Measurements from ENCODE around the gene EYS. TPM values are rescaled to one million over a fixed set of nuclear protein-coding genes. Genes with fewer than 3 reads are reported as not detected.
A peak's percentile ranks its signal among the peaks of the same experiment; 100 is the strongest.

The EYS gene
- total and polyA plus RNA-seq, 8 donors = 0.24 to 0.85 (median 0.55) TPM

GRCh38 chr6:64429926-64430325 is 1277.1 kb downstream of the EYS start:
- DNase-seq (peak in 2 of 4 donors; percentile 19 to 29), ATAC-seq (no peak)
- H3K27ac ChIP-seq = no peak overlapping the region
- no peaks in the 10 kb centered on the region for H3K36me3 ChIP-seq
- no peaks in the 10 kb centered on the region for H3K4me1 ChIP-seq
- intact Hi-C loops (cut with DNase I) = no loop called here
- H3K9me3 ChIP-seq = no peaks in the 10 kb centered on the region
- no peaks in the 10 kb centered on the region for H3K27me3 ChIP-seq
- TF ChIP-seq CTCF (IDR thresholded peaks at IDR 0.05) = no peak
- H3K4me3 ChIP-seq = no peak overlapping the region

- Histone ChIP-seq H3K27me3 (no peaks in the 10 kb centered on the region), H3K4me1 (no peaks in the 10 kb centered on the region), H3K36me3 (no peaks in the 10 kb centered on the region), H3K27ac (no peak overlapping the region), H3K9me3 (peaks cover 0 to 2% of the 10 kb centered on the region in 2 donors), H3K4me3 (no peak overlapping the region)
- intact Hi-C loops (cut with DNase I) = no loop called here
- DNase-seq = peak in 1 of 4 donors; percentile 3
- no peak for ATAC-seq
- no peak for TF ChIP-seq CTCF (IDR thresholded peaks at IDR 0.05)
Observed at GRCh38 chr6:64428186-64428585, 1278.8 kb downstream of the EYS start.

- DNase-seq (peak in 2 of 4 donors; percentile 54), ATAC-seq (no peak)
- peaks cover 0 to 15% of the 10 kb centered on the region in 2 donors for H3K9me3 ChIP-seq
- intact Hi-C loops (cut with DNase I) = no loop called here
- no peak overlapping the region for H3K27ac ChIP-seq
- H3K4me3 ChIP-seq = no peak overlapping the region
- no peaks in the 10 kb centered on the region for H3K36me3 ChIP-seq
- TF ChIP-seq CTCF (IDR thresholded peaks at IDR 0.05) = no peak
- H3K4me1 ChIP-seq = no peaks in the 10 kb centered on the region
- no peaks in the 10 kb centered on the region for H3K27me3 ChIP-seq
Observed at GRCh38 chr6:64415926-64416325, 1291.1 kb downstream of the EYS start.

- Histone ChIP-seq H3K4me1 (no peaks in the 10 kb centered on the region), H3K27ac (no peak overlapping the region), H3K27me3 (no peaks in the 10 kb centered on the region), H3K4me3 (no peak overlapping the region), H3K36me3 (no peaks in the 10 kb centered on the region), H3K9me3 (peaks cover 0 to 4% of the 10 kb centered on the region in 2 donors)
- ATAC-seq = no peak
- no peak for DNase-seq
- no peak for TF ChIP-seq CTCF (IDR thresholded peaks at IDR 0.05)
- intact Hi-C loops (cut with DNase I) = no loop called here
Observed at GRCh38 chr6:64411226-64411625, 1295.8 kb downstream of the EYS start.

GRCh38 chr6:64409948-64410347 is 1297.1 kb downstream of the EYS start:
- Histone ChIP-seq H3K4me1 (no peaks in the 10 kb centered on the region), H3K4me3 (no peak overlapping the region), H3K27ac (no peak overlapping the region), H3K27me3 (no peaks in the 10 kb centered on the region), H3K36me3 (no peaks in the 10 kb centered on the region), H3K9me3 (peaks cover 0 to 4% of the 10 kb centered on the region in 2 donors)
- ATAC-seq (no peak), DNase-seq (no peak)
- intact Hi-C loops (cut with DNase I) = no loop called here
- no peak for TF ChIP-seq CTCF (IDR thresholded peaks at IDR 0.05)

All from left lung (tissue), 10 donors.